ENCODE results near the gene RALGPS2.

The RALGPS2 gene

GRCh38 chr1:178870944-178871343 lies 145.9 kb downstream of the RALGPS2 start, which contains the start of gene ANGPTL1:
ANGPTL1 (minus strand) TSS chr1:178871077; CDS start chr1:178865776, 5,301 bp downstream.
- no peak for DNase-seq

GRCh38 chr1:178871551-178872320 lies 146.7 kb downstream of the RALGPS2 start:
- no peak for DNase-seq

- DNase-seq, result no peak
Observed at GRCh38 chr1:178874966-178875365, 149.9 kb downstream of the RALGPS2 start.

GRCh38 chr1:178875936-178876335 lies 150.9 kb downstream of the RALGPS2 start:
- DNase-seq, result no peak

GRCh38 chr1:178877896-178878295 lies 152.9 kb downstream of the RALGPS2 start:
- no peak for DNase-seq

GRCh38 chr1:178881950-178882349 lies 156.9 kb downstream of the RALGPS2 start:
- DNase-seq, result no peak

- DNase-seq, result no peak
Observed at GRCh38 chr1:178885869-178886268, 160.8 kb downstream of the RALGPS2 start.

- no peak for DNase-seq
Observed at GRCh38 chr1:178886551-178886950, 161.5 kb downstream of the RALGPS2 start.

- no peak for DNase-seq
Observed at GRCh38 chr1:178895928-178896327, 170.9 kb downstream of the RALGPS2 start.

GRCh38 chr1:178898401-178898800 lies 173.4 kb downstream of the RALGPS2 start:
- DNase-seq, result no peak

GRCh38 chr1:178899402-178899801 lies 174.4 kb downstream of the RALGPS2 start:
- no peak for DNase-seq

- DNase-seq, result no peak
Observed at GRCh38 chr1:178901482-178902125, 176.6 kb downstream of the RALGPS2 start.

GRCh38 chr1:178908358-178908757 lies 183.3 kb downstream of the RALGPS2 start:
- DNase-seq, result no peak

GRCh38 chr1:178910023-178910422 lies 185.0 kb downstream of the RALGPS2 start:
- DNase-seq, result no peak

GRCh38 chr1:178912597-178912996 lies 187.6 kb downstream of the RALGPS2 start:
- DNase-seq, result no peak

GRCh38 chr1:178916448-178917174 lies 191.6 kb downstream of the RALGPS2 start:
- DNase-seq, result no peak

- no peak for DNase-seq
Observed at GRCh38 chr1:178918308-178918707, 193.3 kb downstream of the RALGPS2 start.

GRCh38 chr1:178918955-178919354 lies 193.9 kb downstream of the RALGPS2 start:
- DNase-seq, result no peak

- DNase-seq, result no peak
Observed at GRCh38 chr1:178919581-178919980, 194.5 kb downstream of the RALGPS2 start.

GRCh38 chr1:178921499-178921898 lies 196.5 kb downstream of the RALGPS2 start:
- no peak for DNase-seq

GRCh38 chr1:178923512-178923911 lies 198.5 kb downstream of the RALGPS2 start:
- no peak for DNase-seq

GRCh38 chr1:178926046-178926445 lies 201.0 kb downstream of the RALGPS2 start:
- no peak for DNase-seq

- no peak for DNase-seq
Observed at GRCh38 chr1:178927003-178927402, 202.0 kb downstream of the RALGPS2 start.

GRCh38 chr1:178928041-178928440 lies 203.0 kb downstream of the RALGPS2 start:
- DNase-seq, result no peak

Measured in DMS79 (cell line).